GDM1 (cell line): ENCODE measurements around the gene METTL2A.
"Not testable (repeated sequence)": the region's sequence is repeated elsewhere in the genome, so short reads cannot be mapped to it uniquely, and the experiment has no call there.

ENCODE experiments used
- DNase-seq: peaks from one replicate; lab custom pipeline; 2025; lab: John Stamatoyannopoulos, UW

The METTL2A gene

GRCh38 chr17:62471380-62471880 is 47.7 kb downstream of the METTL2A start:
- DNase-seq: not testable (repeated sequence)

GRCh38 chr17:62473030-62473982 is 49.6 kb downstream of the METTL2A start:
- not testable (repeated sequence) for DNase-seq

GRCh38 chr17:62477111-62477510 is 53.4 kb downstream of the METTL2A start:
- DNase-seq: not testable (repeated sequence)

GRCh38 chr17:62477718-62478408 is 54.2 kb downstream of the METTL2A start:
- DNase-seq: not testable (repeated sequence)

- DNase-seq: peak; percentile 85
Observed at GRCh38 chr17:62478424-62478879, 54.8 kb downstream of the METTL2A start, which contains the start of gene TLK2. TSS of gene TLK2 (plus strand) at chr17:62478825. CDS start at chr17:62481126, 2,301 bp downstream.

GRCh38 chr17:62478880-62479638 is 55.4 kb downstream of the METTL2A start:
- not testable (repeated sequence) for DNase-seq

- DNase-seq: not testable (repeated sequence)
Observed at GRCh38 chr17:62479639-62480258, 56.1 kb downstream of the METTL2A start.

- DNase-seq: not testable (repeated sequence)
Observed at GRCh38 chr17:62482553-62482952, 58.9 kb downstream of the METTL2A start.

GRCh38 chr17:62490990-62491389 is 67.3 kb downstream of the METTL2A start:
- DNase-seq: not testable (repeated sequence)

- not testable (repeated sequence) for DNase-seq
Observed at GRCh38 chr17:62493049-62493655, 69.5 kb downstream of the METTL2A start.

- DNase-seq: not testable (repeated sequence)
Observed at GRCh38 chr17:62494073-62494472, 70.4 kb downstream of the METTL2A start.

GRCh38 chr17:62496344-62496743 is 72.6 kb downstream of the METTL2A start:
- DNase-seq: not testable (repeated sequence)

GRCh38 chr17:62498796-62499195 is 75.1 kb downstream of the METTL2A start:
- DNase-seq: not testable (repeated sequence)
